H1 (cell line): Measurements from ENCODE around the gene TAF10. TPM values are rescaled to one million over a fixed set of nuclear protein-coding genes. Genes with fewer than 3 reads are reported as not detected.

Source experiments
- BACH1 ChIP-seq: IDR thresholded peaks from 2 replicates; pipeline ENCODE4 v1.6.1; 2012; ENCODE audit warnings: low read length, improper control_type of control experiment
- CHD1 ChIP-seq: IDR thresholded peaks from 2 replicates; pipeline ENCODE4 v1.6.1; 2012; ENCODE audit warnings: low read depth, low read length, improper control_type of control experiment
- CREB1 ChIP-seq: IDR thresholded peaks from 2 replicates; pipeline ENCODE4 v1.6.1; 2012; ENCODE audit warnings: inconsistent platforms
- HDAC2 ChIP-seq, 2 experiments: fragments of 300-600 bp in 1 of 2; sonication (generic) in 1 of 2; IDR thresholded peaks; 2 replicates each; pipeline ENCODE4 v1.6.1; 2011 to 2012; ENCODE audit warnings: low read depth in 2 of 2, low read length in 2 of 2, mild to moderate bottlenecking in 2 of 2, moderate library complexity in 2 of 2, borderline replicate concordance in 1 of 2, inconsistent platforms in 1 of 2
- JUN ChIP-seq: IDR thresholded peaks from 2 replicates; pipeline ENCODE4 v1.6.1; 2011; ENCODE audit warnings: low read depth, mild to moderate bottlenecking, improper control_type of control experiment, low read length
- KDM1A ChIP-seq: fragments of 200-600, 300-600 bp; sonication (generic); IDR thresholded peaks from 2 replicates; pipeline ENCODE4 v1.7.1; 2016; ENCODE audit warnings: mild to moderate bottlenecking, low read length, borderline replicate concordance
- SP1 ChIP-seq: IDR thresholded peaks from 2 replicates; pipeline ENCODE4 v1.6.1; 2011; ENCODE audit warnings: low read depth, low read length
- TAF7 ChIP-seq: optimal IDR thresholded peaks from 2 replicates; pipeline ENCODE3; 2011; ENCODE audit warnings: low read depth, mild to moderate bottlenecking, inconsistent platforms, low read length, moderate library complexity, borderline replicate concordance
- TBP ChIP-seq: IDR thresholded peaks from 2 replicates; pipeline ENCODE4 v1.6.1; 2011; ENCODE audit warnings: low read depth, low read length, improper control_type of control experiment
- TCF12 ChIP-seq: IDR thresholded peaks from 2 replicates; pipeline ENCODE4 v1.6.1; 2011; ENCODE audit warnings: low read depth, mild to moderate bottlenecking, low read length
- polyA plus RNA-seq, 7 experiments: library from polyadenylated mRNA; depleted of rRNA in 3 of 7; stranded (reverse) in 5 of 7; unstranded in 2 of 7; fragments of >200 nt in 5 of 7; fragments of 200-250 nt in 2 of 7; gene quantifications; 1 replicate in 5 of 7; 2 replicates in 1 of 7; 4 replicates in 1 of 7; pipeline versions ENCODE4 v1.2.1 to v1.2.3, GENCODE V29; 2011 to 2013; ENCODE audit warnings: missing spikeins in 2 of 7, mixed read lengths in 2 of 7
- total RNA-seq: library from RNA; stranded (reverse); fragmentation: NEBNext Ultra II Directional; extraction: Animal tissue kit (Norgen Biotek cat#: 25700); gene quantifications from 2 replicates; pipeline ENCODE4 v1.2.1, GENCODE V29; 2021
- TF ChIP-seq, protein P1 (sequence below): fragments of 300-600 bp; sonication (generic); IDR thresholded peaks from 2 replicates; pipeline ENCODE4 v1.7.1; 2012; ENCODE audit warnings: low read length, moderate library complexity, mild to moderate bottlenecking, inconsistent platforms; ENCODE audit not compliant: insufficient replicate concordance
- TF ChIP-seq, protein P2 (sequence below): IDR thresholded peaks from 2 replicates; pipeline ENCODE4 v1.6.1; 2012; ENCODE audit warnings: inconsistent platforms

Gene TAF10
- total and polyA plus RNA-seq, 2 of the 8 experiments (the other 6 are each of a cell fraction or from before 2014, with no cell fraction given) = 128 to 213 TPM

DNA sequence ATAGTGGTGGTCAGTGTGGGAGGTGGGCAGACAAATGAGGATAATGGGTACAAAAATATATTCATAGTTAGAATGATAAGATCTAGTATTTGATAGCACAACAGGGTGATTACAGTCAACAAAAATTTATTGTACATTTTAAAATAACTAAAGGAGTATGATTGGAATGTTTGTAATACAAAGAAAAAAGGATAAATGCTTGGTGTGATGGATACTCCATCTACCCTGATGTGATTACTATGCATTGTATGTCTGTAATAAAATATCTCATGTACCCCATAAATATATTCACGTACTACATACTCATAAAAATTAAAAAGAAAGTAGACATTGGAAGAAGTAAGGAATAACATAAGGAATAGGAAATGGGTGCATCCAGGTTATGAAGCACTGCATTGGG is 24.0 kb downstream of the TAF10 start (continued):
- TF ChIP-seq, protein P1, sequence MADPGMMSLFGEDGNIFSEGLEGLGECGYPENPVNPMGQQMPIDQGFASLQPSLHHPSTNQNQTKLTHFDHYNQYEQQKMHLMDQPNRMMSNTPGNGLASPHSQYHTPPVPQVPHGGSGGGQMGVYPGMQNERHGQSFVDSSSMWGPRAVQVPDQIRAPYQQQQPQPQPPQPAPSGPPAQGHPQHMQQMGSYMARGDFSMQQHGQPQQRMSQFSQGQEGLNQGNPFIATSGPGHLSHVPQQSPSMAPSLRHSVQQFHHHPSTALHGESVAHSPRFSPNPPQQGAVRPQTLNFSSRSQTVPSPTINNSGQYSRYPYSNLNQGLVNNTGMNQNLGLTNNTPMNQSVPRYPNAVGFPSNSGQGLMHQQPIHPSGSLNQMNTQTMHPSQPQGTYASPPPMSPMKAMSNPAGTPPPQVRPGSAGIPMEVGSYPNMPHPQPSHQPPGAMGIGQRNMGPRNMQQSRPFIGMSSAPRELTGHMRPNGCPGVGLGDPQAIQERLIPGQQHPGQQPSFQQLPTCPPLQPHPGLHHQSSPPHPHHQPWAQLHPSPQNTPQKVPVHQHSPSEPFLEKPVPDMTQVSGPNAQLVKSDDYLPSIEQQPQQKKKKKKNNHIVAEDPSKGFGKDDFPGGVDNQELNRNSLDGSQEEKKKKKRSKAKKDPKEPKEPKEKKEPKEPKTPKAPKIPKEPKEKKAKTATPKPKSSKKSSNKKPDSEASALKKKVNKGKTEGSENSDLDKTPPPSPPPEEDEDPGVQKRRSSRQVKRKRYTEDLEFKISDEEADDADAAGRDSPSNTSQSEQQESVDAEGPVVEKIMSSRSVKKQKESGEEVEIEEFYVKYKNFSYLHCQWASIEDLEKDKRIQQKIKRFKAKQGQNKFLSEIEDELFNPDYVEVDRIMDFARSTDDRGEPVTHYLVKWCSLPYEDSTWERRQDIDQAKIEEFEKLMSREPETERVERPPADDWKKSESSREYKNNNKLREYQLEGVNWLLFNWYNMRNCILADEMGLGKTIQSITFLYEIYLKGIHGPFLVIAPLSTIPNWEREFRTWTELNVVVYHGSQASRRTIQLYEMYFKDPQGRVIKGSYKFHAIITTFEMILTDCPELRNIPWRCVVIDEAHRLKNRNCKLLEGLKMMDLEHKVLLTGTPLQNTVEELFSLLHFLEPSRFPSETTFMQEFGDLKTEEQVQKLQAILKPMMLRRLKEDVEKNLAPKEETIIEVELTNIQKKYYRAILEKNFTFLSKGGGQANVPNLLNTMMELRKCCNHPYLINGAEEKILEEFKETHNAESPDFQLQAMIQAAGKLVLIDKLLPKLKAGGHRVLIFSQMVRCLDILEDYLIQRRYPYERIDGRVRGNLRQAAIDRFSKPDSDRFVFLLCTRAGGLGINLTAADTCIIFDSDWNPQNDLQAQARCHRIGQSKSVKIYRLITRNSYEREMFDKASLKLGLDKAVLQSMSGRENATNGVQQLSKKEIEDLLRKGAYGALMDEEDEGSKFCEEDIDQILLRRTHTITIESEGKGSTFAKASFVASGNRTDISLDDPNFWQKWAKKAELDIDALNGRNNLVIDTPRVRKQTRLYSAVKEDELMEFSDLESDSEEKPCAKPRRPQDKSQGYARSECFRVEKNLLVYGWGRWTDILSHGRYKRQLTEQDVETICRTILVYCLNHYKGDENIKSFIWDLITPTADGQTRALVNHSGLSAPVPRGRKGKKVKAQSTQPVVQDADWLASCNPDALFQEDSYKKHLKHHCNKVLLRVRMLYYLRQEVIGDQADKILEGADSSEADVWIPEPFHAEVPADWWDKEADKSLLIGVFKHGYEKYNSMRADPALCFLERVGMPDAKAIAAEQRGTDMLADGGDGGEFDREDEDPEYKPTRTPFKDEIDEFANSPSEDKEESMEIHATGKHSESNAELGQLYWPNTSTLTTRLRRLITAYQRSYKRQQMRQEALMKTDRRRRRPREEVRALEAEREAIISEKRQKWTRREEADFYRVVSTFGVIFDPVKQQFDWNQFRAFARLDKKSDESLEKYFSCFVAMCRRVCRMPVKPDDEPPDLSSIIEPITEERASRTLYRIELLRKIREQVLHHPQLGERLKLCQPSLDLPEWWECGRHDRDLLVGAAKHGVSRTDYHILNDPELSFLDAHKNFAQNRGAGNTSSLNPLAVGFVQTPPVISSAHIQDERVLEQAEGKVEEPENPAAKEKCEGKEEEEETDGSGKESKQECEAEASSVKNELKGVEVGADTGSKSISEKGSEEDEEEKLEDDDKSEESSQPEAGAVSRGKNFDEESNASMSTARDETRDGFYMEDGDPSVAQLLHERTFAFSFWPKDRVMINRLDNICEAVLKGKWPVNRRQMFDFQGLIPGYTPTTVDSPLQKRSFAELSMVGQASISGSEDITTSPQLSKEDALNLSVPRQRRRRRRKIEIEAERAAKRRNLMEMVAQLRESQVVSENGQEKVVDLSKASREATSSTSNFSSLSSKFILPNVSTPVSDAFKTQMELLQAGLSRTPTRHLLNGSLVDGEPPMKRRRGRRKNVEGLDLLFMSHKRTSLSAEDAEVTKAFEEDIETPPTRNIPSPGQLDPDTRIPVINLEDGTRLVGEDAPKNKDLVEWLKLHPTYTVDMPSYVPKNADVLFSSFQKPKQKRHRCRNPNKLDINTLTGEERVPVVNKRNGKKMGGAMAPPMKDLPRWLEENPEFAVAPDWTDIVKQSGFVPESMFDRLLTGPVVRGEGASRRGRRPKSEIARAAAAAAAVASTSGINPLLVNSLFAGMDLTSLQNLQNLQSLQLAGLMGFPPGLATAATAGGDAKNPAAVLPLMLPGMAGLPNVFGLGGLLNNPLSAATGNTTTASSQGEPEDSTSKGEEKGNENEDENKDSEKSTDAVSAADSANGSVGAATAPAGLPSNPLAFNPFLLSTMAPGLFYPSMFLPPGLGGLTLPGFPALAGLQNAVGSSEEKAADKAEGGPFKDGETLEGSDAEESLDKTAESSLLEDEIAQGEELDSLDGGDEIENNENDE = no peak
- no peak for TF ChIP-seq TCF12
- no peak for TF ChIP-seq CHD1
- no peak for TF ChIP-seq KDM1A
- TF ChIP-seq CREB1 = no peak
- TF ChIP-seq TBP = no peak
- no peak for TF ChIP-seq JUN
- no peak for TF ChIP-seq HDAC2 (IDR thresholded peaks at IDR 0.05; ENCODE audit: borderline replicate concordance in 1 of 2, low read depth in 2 of 2, low read length in 2 of 2)
- TF ChIP-seq, protein P2, sequence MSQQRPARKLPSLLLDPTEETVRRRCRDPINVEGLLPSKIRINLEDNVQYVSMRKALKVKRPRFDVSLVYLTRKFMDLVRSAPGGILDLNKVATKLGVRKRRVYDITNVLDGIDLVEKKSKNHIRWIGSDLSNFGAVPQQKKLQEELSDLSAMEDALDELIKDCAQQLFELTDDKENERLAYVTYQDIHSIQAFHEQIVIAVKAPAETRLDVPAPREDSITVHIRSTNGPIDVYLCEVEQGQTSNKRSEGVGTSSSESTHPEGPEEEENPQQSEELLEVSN = no peak
- no peak for TF ChIP-seq SP1
- no peak for TF ChIP-seq BACH1
- TF ChIP-seq TAF7 = no peak
